Activated naive CD4-positive, alpha-beta T cell (primary cell): Measurements from ENCODE around the gene EEF2KMT.

Experiments
- DNase-seq, 4 experiments: peaks; one replicate each; lab custom pipeline; 2025; lab: John Stamatoyannopoulos, UW

Gene EEF2KMT

GRCh38 chr16:5041600-5042133, 55.9 kb downstream of the EEF2KMT start:
- DNase-seq: no peak

GRCh38 chr16:5040451-5040850, 57.1 kb downstream of the EEF2KMT start:
- no peak for DNase-seq

GRCh38 chr16:5036228-5037156, 61.1 kb downstream of the EEF2KMT start:
- DNase-seq: no peak

GRCh38 chr16:5035909-5036227, 61.7 kb downstream of the EEF2KMT start:
- no peak for DNase-seq
